HEK293 (cell line): ENCODE data around the gene MISP.

Source experiments
- GLIS1 ChIP-seq: fragments of 450-650 bp; formaldehyde crosslinking; IDR thresholded peaks from 2 replicates; pipeline ENCODE4 v1.5.1; 2016; ENCODE audit warnings: missing biosample characterization, missing genetic modification characterization
- SP2 ChIP-seq: fragments of 450-650 bp; formaldehyde crosslinking; IDR thresholded peaks from 2 replicates; pipeline ENCODE4 v1.5.1; 2016; ENCODE audit warnings: missing biosample characterization, missing genetic modification characterization
- TCF7L2 ChIP-seq: IDR thresholded peaks from 2 replicates; pipeline ENCODE4 v1.6.1; 2011; ENCODE audit warnings: low read depth, mild to moderate bottlenecking, inconsistent platforms, low read length, moderate library complexity, borderline replicate concordance
- ZNF138 ChIP-seq: fragments of 450-650 bp; formaldehyde crosslinking; IDR thresholded peaks from 2 replicates; pipeline ENCODE4 v1.5.1; 2016; ENCODE audit warnings: missing biosample characterization, missing genetic modification characterization, borderline replicate concordance
- ZNF140 ChIP-seq: fragments of 450-650 bp; formaldehyde crosslinking; IDR thresholded peaks from 2 replicates; pipeline ENCODE4 v1.5.1; 2016; ENCODE audit warnings: missing biosample characterization, missing genetic modification characterization
- ZNF2 ChIP-seq: fragments of 450-650 bp; formaldehyde crosslinking; IDR thresholded peaks from 2 replicates; pipeline ENCODE4 v1.5.1; 2016; ENCODE audit warnings: missing biosample characterization, missing genetic modification characterization
- ZNF24 ChIP-seq: fragments of 450-650 bp; formaldehyde crosslinking; IDR thresholded peaks from 2 replicates; pipeline ENCODE4 v1.5.1; 2016; ENCODE audit warnings: missing biosample characterization, missing genetic modification characterization
- ZNF350 ChIP-seq: fragments of 450-650 bp; formaldehyde crosslinking; IDR thresholded peaks from 2 replicates; pipeline ENCODE4 v1.5.0; 2017; ENCODE audit warnings: missing biosample characterization, mild to moderate bottlenecking, missing genetic modification characterization
- ZNF561 ChIP-seq: fragments of 450-650 bp; IDR thresholded peaks from 2 replicates; pipeline ENCODE4 v1.5.1; 2018; ENCODE audit warnings: missing biosample characterization, missing genetic modification characterization, borderline replicate concordance
- TF ChIP-seq, protein P1 (sequence below): fragments of 450-650 bp; formaldehyde crosslinking; IDR thresholded peaks from 2 replicates; pipeline ENCODE4 v1.5.1; 2016; ENCODE audit warnings: missing biosample characterization, missing genetic modification characterization, low read depth
- TF ChIP-seq, protein P2 (sequence below): fragments of 450-650 bp; formaldehyde crosslinking; IDR thresholded peaks from 2 replicates; pipeline ENCODE4 v1.5.1; 2016; ENCODE audit warnings: missing biosample characterization, missing genetic modification characterization
- TF ChIP-seq, protein P3 (sequence below): fragments of 450-650 bp; IDR thresholded peaks from 2 replicates; pipeline ENCODE4 v1.5.1; 2018; ENCODE audit warnings: missing biosample characterization, mild to moderate bottlenecking, missing genetic modification characterization

GRCh38 chr19:732148-733069 lies 18.5 kb upstream of the MISP start:
- TF ChIP-seq ZNF138 (tag by site-specific recombination): no peak
- TF ChIP-seq, protein P1, sequence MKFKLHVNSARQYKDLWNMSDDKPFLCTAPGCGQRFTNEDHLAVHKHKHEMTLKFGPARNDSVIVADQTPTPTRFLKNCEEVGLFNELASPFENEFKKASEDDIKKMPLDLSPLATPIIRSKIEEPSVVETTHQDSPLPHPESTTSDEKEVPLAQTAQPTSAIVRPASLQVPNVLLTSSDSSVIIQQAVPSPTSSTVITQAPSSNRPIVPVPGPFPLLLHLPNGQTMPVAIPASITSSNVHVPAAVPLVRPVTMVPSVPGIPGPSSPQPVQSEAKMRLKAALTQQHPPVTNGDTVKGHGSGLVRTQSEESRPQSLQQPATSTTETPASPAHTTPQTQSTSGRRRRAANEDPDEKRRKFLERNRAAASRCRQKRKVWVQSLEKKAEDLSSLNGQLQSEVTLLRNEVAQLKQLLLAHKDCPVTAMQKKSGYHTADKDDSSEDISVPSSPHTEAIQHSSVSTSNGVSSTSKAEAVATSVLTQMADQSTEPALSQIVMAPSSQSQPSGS (tag by site-specific recombination): no peak
- TF ChIP-seq, protein P2, sequence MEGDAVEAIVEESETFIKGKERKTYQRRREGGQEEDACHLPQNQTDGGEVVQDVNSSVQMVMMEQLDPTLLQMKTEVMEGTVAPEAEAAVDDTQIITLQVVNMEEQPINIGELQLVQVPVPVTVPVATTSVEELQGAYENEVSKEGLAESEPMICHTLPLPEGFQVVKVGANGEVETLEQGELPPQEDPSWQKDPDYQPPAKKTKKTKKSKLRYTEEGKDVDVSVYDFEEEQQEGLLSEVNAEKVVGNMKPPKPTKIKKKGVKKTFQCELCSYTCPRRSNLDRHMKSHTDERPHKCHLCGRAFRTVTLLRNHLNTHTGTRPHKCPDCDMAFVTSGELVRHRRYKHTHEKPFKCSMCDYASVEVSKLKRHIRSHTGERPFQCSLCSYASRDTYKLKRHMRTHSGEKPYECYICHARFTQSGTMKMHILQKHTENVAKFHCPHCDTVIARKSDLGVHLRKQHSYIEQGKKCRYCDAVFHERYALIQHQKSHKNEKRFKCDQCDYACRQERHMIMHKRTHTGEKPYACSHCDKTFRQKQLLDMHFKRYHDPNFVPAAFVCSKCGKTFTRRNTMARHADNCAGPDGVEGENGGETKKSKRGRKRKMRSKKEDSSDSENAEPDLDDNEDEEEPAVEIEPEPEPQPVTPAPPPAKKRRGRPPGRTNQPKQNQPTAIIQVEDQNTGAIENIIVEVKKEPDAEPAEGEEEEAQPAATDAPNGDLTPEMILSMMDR (tag by site-specific recombination): no peak
- TF ChIP-seq ZNF24: no peak
- TF ChIP-seq, protein P3, sequence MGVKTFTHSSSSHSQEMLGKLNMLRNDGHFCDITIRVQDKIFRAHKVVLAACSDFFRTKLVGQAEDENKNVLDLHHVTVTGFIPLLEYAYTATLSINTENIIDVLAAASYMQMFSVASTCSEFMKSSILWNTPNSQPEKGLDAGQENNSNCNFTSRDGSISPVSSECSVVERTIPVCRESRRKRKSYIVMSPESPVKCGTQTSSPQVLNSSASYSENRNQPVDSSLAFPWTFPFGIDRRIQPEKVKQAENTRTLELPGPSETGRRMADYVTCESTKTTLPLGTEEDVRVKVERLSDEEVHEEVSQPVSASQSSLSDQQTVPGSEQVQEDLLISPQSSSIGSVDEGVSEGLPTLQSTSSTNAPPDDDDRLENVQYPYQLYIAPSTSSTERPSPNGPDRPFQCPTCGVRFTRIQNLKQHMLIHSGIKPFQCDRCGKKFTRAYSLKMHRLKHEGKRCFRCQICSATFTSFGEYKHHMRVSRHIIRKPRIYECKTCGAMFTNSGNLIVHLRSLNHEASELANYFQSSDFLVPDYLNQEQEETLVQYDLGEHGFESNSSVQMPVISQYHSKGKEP (tag by site-specific recombination): no peak
- TF ChIP-seq ZNF140 (tag by site-specific recombination): no peak
- no peak for TF ChIP-seq SP2 (tag by site-specific recombination)
- TF ChIP-seq ZNF561 (tag by site-specific recombination): no peak
- TF ChIP-seq GLIS1: no peak
- TF ChIP-seq ZNF2 (tag by site-specific recombination): no peak
- TF ChIP-seq ZNF350 (tag by site-specific recombination): no peak
- TF ChIP-seq TCF7L2: no peak
